ENCODE data around the gene OR7A10. TPM values are rescaled to one million over a fixed set of nuclear protein-coding genes. Genes with fewer than 3 reads are reported as not detected.

OR7A10 gene
- total RNA-seq, 1 donor from 2014 or later = not detected

DNA sequence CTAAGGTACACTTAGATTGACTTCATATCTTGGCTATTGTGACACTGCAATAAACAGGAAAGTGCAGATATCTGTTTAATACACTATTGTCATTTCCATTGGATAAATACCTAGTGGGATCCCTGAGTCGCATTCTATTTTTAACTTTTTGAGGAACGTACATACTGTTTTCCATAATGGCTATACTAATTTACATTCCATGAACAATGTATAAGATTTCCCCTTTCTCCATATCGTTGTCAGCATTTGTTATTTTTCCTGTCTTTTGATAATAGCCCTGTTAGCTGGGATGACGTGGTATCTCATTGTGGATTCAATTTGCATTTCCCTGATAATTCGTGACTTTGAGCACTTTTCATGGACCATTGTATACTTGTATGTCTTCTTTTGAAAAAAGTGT is 19.8 kb upstream of the OR7A10 start:
- H3K4me1 Mint-ChIP-seq (ENCODE audit: low read depth) = no peaks in the 10 kb centered on the region
- H3K36me3 Mint-ChIP-seq (ENCODE audit: low read depth) = no peaks in the 10 kb centered on the region
- H3K27me3 Mint-ChIP-seq (ENCODE audit: low read depth) = peaks cover 12% of the 10 kb centered on the region
- no peak overlapping the region for H3K4me3 Mint-ChIP-seq (ENCODE audit: unreplicated experiment)
- H3K27ac Mint-ChIP-seq (ENCODE audit: unreplicated experiment) = no peak overlapping the region
- TF ChIP-seq, protein P1, sequence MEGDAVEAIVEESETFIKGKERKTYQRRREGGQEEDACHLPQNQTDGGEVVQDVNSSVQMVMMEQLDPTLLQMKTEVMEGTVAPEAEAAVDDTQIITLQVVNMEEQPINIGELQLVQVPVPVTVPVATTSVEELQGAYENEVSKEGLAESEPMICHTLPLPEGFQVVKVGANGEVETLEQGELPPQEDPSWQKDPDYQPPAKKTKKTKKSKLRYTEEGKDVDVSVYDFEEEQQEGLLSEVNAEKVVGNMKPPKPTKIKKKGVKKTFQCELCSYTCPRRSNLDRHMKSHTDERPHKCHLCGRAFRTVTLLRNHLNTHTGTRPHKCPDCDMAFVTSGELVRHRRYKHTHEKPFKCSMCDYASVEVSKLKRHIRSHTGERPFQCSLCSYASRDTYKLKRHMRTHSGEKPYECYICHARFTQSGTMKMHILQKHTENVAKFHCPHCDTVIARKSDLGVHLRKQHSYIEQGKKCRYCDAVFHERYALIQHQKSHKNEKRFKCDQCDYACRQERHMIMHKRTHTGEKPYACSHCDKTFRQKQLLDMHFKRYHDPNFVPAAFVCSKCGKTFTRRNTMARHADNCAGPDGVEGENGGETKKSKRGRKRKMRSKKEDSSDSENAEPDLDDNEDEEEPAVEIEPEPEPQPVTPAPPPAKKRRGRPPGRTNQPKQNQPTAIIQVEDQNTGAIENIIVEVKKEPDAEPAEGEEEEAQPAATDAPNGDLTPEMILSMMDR (IDR thresholded peaks at IDR 0.05) = no peak
- H3K9me3 Mint-ChIP-seq (ENCODE audit: low read depth) = peaks cover 4% of the 10 kb centered on the region
- no peak for DNase-seq (ENCODE audit: low spot score)

DNA sequence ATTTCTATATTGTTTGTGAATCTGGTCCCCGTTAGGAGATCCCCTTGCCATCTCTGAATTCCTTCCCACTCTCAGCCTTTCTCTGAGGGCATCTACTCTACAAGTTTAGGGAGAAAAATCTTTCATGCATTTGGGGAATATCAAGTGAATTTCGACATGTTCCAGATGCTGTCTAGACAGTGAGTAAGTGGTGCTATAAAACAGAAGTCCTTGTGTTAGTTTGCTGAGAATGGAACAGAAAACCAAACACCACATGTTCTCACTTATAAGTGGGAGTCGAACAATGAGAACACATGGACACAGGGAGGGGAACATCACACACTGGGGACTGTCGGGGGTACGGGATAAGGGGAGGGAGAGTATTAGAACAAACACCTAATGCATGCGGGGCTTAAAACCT is 5.1 kb downstream of the OR7A10 start:
- Mint-ChIP-seq H3K36me3 (ENCODE audit: low read depth) (no peaks in the 10 kb centered on the region), H3K4me1 (ENCODE audit: low read depth) (no peaks in the 10 kb centered on the region), H3K4me3 (ENCODE audit: unreplicated experiment) (no peak overlapping the region), H3K27me3 (ENCODE audit: low read depth) (peaks cover 2% of the 10 kb centered on the region), H3K27ac (ENCODE audit: unreplicated experiment) (no peak overlapping the region), H3K9me3 (ENCODE audit: low read depth) (peaks cover 7% of the 10 kb centered on the region)
- no peak for DNase-seq (ENCODE audit: low spot score)
- TF ChIP-seq, protein P1 (IDR thresholded peaks at IDR 0.05) = no peak

DNA sequence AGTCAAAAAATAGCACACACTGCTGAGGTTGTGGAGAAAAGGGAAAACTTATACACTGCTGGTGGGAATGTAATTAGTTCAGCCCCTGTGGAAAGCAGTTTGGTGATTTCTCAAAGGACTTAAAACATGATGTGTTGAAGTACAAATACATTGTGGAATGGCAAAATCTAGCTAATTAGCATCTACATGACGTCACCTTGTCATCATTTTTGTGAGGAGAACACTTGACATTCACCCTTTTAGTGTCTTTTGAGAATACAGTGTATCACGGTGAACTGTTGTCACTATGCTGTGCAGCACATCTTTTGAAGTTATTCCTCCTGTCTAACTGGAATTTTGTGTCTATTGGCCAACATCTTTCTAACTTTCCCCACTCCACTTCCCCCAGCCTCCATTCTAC is 5.6 kb downstream of the OR7A10 start:
- H3K4me3 Mint-ChIP-seq (ENCODE audit: unreplicated experiment) = no peak overlapping the region
- TF ChIP-seq, protein P1 (IDR thresholded peaks at IDR 0.05) = no peak
- H3K36me3 Mint-ChIP-seq (ENCODE audit: low read depth) = no peaks in the 10 kb centered on the region
- H3K27ac Mint-ChIP-seq (ENCODE audit: unreplicated experiment) = no peak overlapping the region
- H3K9me3 Mint-ChIP-seq (ENCODE audit: low read depth) = peaks cover 7% of the 10 kb centered on the region
- H3K27me3 Mint-ChIP-seq (ENCODE audit: low read depth) = peaks cover 2% of the 10 kb centered on the region
- DNase-seq (ENCODE audit: low spot score) = no peak
- H3K4me1 Mint-ChIP-seq (ENCODE audit: low read depth) = no peaks in the 10 kb centered on the region

DNA sequence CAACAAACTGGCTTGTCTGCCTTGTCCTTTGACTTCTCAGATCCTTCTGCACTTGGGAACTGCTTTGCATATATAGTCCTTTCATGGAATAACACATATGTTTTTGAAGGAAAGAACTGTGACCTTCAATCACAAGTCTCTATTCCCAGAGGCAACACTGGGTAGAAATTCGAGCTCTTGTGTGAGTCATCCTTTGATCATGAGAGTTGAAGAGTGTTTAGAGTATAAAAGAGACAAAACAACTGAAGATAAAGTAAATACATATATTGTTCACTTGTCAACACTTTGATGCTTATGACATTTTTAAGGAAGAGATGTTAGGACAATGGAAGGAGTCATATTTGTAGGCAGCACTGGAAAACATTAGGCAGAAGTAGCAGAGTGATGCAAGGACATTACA is 8.5 kb downstream of the OR7A10 start:
- TF ChIP-seq, protein P1 (IDR thresholded peaks at IDR 0.05) = no peak
- no peak for DNase-seq (ENCODE audit: low spot score)
- Mint-ChIP-seq H3K4me1 (ENCODE audit: low read depth) (no peaks in the 10 kb centered on the region), H3K9me3 (ENCODE audit: low read depth) (peaks cover 7% of the 10 kb centered on the region), H3K4me3 (ENCODE audit: unreplicated experiment) (no peak overlapping the region), H3K36me3 (ENCODE audit: low read depth) (no peaks in the 10 kb centered on the region), H3K27ac (ENCODE audit: unreplicated experiment) (no peak overlapping the region), H3K27me3 (ENCODE audit: low read depth) (peaks cover 2% of the 10 kb centered on the region)

DNA sequence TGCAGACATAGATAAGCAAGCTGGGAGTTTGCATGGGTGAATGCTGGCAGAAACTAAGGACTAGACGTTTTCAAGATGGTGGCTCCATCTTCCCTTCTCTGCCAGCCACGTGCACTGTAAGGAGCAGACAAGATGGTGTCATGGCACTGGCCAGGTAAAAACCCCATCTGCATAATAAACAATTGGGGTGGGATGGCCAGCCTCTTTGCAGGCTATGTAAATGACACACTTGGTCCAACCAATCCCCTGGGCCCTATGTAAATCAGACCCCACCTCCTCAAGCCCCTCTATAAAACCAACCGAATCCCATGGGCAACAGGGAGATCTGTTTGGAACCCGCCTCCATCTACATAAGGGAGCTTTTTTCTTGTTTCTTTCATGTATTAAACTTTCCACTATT is 11.3 kb downstream of the OR7A10 start:
- TF ChIP-seq, protein P1 (IDR thresholded peaks at IDR 0.05) = no peak
- no peaks in the 10 kb centered on the region for H3K27me3 Mint-ChIP-seq (ENCODE audit: low read depth)
- no peak for DNase-seq (ENCODE audit: low spot score)
- H3K9me3 Mint-ChIP-seq (ENCODE audit: low read depth) = peaks cover 4% of the 10 kb centered on the region
- no peak overlapping the region for H3K27ac Mint-ChIP-seq (ENCODE audit: unreplicated experiment)
- no peak overlapping the region for H3K4me3 Mint-ChIP-seq (ENCODE audit: unreplicated experiment)
- H3K36me3 Mint-ChIP-seq (ENCODE audit: low read depth) = no peaks in the 10 kb centered on the region
- H3K4me1 Mint-ChIP-seq (ENCODE audit: low read depth) = no peaks in the 10 kb centered on the region

All from chondrocyte (in vitro differentiated cells).